Purkinje cell (primary cell): ENCODE measurements around the gene LRRC52. TPM values are rescaled to one million over a fixed set of nuclear protein-coding genes. Genes with fewer than 3 reads are reported as not detected.

ENCODE experiments used
- polyA plus RNA-seq: library from polyadenylated mRNA; unstranded; fragments of >200 nt; fragmentation: Nextera tagmentation; gene quantifications from 2 replicates; pipeline ENCODE4 v1.2.1, GENCODE V29; 2014

LRRC52 gene
- not detected in 2 replicates for polyA plus RNA-seq

GRCh38 chr1:165543532-165544438 lies at the start of gene LRRC52:
Gene LRRC52, plus strand, starts transcription at chr1:165544000. Its CDS starts 297 bp downstream, at chr1:165544297.

Other genes with a start within 250 kb of the LRRC52 start
- gene LMX1A, start 187.3 kb upstream of the LRRC52 start, polyA plus RNA-seq, result not detected in 2 replicates
- gene RXRG, start 98.9 kb upstream of the LRRC52 start, polyA plus RNA-seq, result not detected in 2 replicates
- gene MGST3, start 87.2 kb downstream of the LRRC52 start, polyA plus RNA-seq, result 945 and 1,054 TPM in 2 replicates
- 42.1 and 43.5 TPM in 2 replicates for gene ALDH9A1, start 154.6 kb downstream of the LRRC52 start, polyA plus RNA-seq
- 406 and 436 TPM in 2 replicates for gene TMCO1, start 224.9 kb downstream of the LRRC52 start, polyA plus RNA-seq